ENCODE data around the gene TNPO2. TPM values are rescaled to one million over a fixed set of nuclear protein-coding genes. Genes with fewer than 3 reads are reported as not detected.

Gene TNPO2
- total RNA-seq, 2 donors from 2014 or later = 35.9 to 55.2 TPM

- no peaks in the 10 kb centered on the region for H3K9me3 ChIP-seq
- TF ChIP-seq CTCF (IDR thresholded peaks at IDR 0.05) = peak; percentile 55 to 95
- peak overlapping the region; percentile 9 to 46 for H3K4me3 ChIP-seq
- peak; percentile 73 for DNase-seq (ENCODE audit: low spot score)
- peak overlapping the region in 1 of 2 donors; percentile 41 for H3K27ac ChIP-seq
- no peaks in the 10 kb centered on the region for H3K27me3 ChIP-seq
- peaks cover 0 to 10% of the 10 kb centered on the region in 2 donors for H3K4me1 ChIP-seq
- no peaks in the 10 kb centered on the region for H3K36me3 ChIP-seq
These were observed 34.0 kb upstream of the TNPO2 start for GRCh38 chr19:12757544-12758274.

GRCh38 chr19:12756150-12756883 lies 32.6 kb upstream of the TNPO2 start:
- Histone ChIP-seq H3K36me3 (no peaks in the 10 kb centered on the region), H3K4me3 (no peak overlapping the region), H3K4me1 (peaks cover 0 to 10% of the 10 kb centered on the region in 2 donors), H3K27me3 (no peaks in the 10 kb centered on the region), H3K27ac (no peak overlapping the region), H3K9me3 (no peaks in the 10 kb centered on the region)
- TF ChIP-seq CTCF (IDR thresholded peaks at IDR 0.05) = no peak
- DNase-seq (ENCODE audit: low spot score) = no peak

- H3K4me1 ChIP-seq = peaks cover 0 to 10% of the 10 kb centered on the region in 2 donors
- DNase-seq (ENCODE audit: low spot score) = no peak
- H3K4me3 ChIP-seq = no peak overlapping the region
- no peak for TF ChIP-seq CTCF (IDR thresholded peaks at IDR 0.05)
- no peaks in the 10 kb centered on the region for H3K27me3 ChIP-seq
- H3K36me3 ChIP-seq = no peaks in the 10 kb centered on the region
- H3K27ac ChIP-seq = no peak overlapping the region
- no peaks in the 10 kb centered on the region for H3K9me3 ChIP-seq
These were observed 30.9 kb upstream of the TNPO2 start for GRCh38 chr19:12754465-12755196.

- no peak for DNase-seq (ENCODE audit: low spot score)
- peaks cover 0 to 2% of the 10 kb centered on the region in 2 donors for H3K4me1 ChIP-seq
- H3K27ac ChIP-seq = no peak overlapping the region
- TF ChIP-seq CTCF (IDR thresholded peaks at IDR 0.05) = no peak
- no peaks in the 10 kb centered on the region for H3K27me3 ChIP-seq
- H3K4me3 ChIP-seq = no peak overlapping the region
- peaks cover 10% of the 10 kb centered on the region for H3K36me3 ChIP-seq
- no peaks in the 10 kb centered on the region for H3K9me3 ChIP-seq
These were observed 28.5 kb upstream of the TNPO2 start for GRCh38 chr19:12752056-12752781.

GRCh38 chr19:12751635-12752034 lies 27.9 kb upstream of the TNPO2 start, which contains the start of gene BEST2:
BEST2 (plus strand) TSS chr19:12751791; CDS start chr19:12752593, 802 bp downstream.
- no peak within 1 kb of the TSS for H3K27ac ChIP-seq
- DNase-seq (ENCODE audit: low spot score) = no peak
- no peak within 1 kb of the TSS for H3K4me3 ChIP-seq
- no peaks in the 10 kb centered on the region for H3K9me3 ChIP-seq
- H3K4me1 ChIP-seq = no peaks in the 10 kb centered on the region
- peaks cover 16% of the 10 kb centered on the region for H3K36me3 ChIP-seq
- TF ChIP-seq CTCF (IDR thresholded peaks at IDR 0.05) = no peak
- H3K27me3 ChIP-seq = no peaks in the 10 kb centered on the region
